Suprapubic skin (tissue), 4 donors: ENCODE results near the gene CAPN7.

ENCODE experiments used
- EP300 ChIP-seq: sonication (generic); formaldehyde crosslinking; IDR thresholded peaks from one replicate; pipeline ENCODE4 v1.6.1; 2017; ENCODE audit warnings: antibody characterized with exemption
- POLR2A ChIP-seq, 2 donors: fragments of 450-650 bp; IDR thresholded peaks; one replicate each; pipeline ENCODE4 v1.6.1; 2017; ENCODE audit warnings: antibody characterized with exemption in 2 of 2, mild to moderate bottlenecking in 2 of 2, moderate library complexity in 2 of 2
- POLR2AphosphoS5 ChIP-seq, 3 donors: sonication (generic); formaldehyde crosslinking; IDR thresholded peaks; one replicate each; pipeline ENCODE4 v1.6.1; 2017; ENCODE audit warnings: antibody characterized with exemption in 3 of 3
- TF ChIP-seq, protein P1 (sequence below), 2 donors: fragments of 200-600 bp in 1 of 2; fragments of 450-650 bp in 1 of 2; sonication (generic) in 1 of 2; IDR thresholded peaks; one replicate each; pipeline ENCODE4 v1.5.1; 2016 to 2019; ENCODE audit warnings: antibody characterized with exemption in 2 of 2, mild to moderate bottlenecking in 1 of 2, moderate library complexity in 1 of 2

DNA sequence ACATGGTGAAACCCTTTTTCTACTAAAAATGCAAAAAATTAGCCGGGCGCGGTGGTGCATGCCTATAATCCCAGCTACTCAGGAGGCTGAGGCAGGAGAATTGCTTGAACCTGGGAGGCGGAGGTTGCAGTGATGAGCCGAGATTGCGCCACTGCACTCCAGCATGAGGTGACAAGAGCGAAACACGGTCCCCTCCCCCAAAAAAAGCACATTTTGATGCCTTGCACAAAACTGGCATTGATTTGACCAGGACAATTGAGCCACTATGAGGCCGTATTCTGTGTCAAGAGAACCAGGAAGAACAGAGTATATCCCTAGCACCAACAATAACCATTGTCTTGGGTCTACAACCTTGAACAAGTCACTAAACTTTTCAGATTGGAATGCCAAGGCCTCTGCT is 75.8 kb downstream of the CAPN7 start:
- TF ChIP-seq, protein P1, sequence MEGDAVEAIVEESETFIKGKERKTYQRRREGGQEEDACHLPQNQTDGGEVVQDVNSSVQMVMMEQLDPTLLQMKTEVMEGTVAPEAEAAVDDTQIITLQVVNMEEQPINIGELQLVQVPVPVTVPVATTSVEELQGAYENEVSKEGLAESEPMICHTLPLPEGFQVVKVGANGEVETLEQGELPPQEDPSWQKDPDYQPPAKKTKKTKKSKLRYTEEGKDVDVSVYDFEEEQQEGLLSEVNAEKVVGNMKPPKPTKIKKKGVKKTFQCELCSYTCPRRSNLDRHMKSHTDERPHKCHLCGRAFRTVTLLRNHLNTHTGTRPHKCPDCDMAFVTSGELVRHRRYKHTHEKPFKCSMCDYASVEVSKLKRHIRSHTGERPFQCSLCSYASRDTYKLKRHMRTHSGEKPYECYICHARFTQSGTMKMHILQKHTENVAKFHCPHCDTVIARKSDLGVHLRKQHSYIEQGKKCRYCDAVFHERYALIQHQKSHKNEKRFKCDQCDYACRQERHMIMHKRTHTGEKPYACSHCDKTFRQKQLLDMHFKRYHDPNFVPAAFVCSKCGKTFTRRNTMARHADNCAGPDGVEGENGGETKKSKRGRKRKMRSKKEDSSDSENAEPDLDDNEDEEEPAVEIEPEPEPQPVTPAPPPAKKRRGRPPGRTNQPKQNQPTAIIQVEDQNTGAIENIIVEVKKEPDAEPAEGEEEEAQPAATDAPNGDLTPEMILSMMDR (IDR thresholded peaks at IDR 0.05) = no peak
- TF ChIP-seq POLR2A (IDR thresholded peaks at IDR 0.05) (no peak), EP300 (no peak), POLR2AphosphoS5 (IDR thresholded peaks at IDR 0.05) (no peak)
